Inflammatory macrophage treated with lipopolysaccharide for 4 hours (primary cell): ENCODE data around the gene SART3.
A peak's percentile ranks its signal among the peaks of the same experiment; 100 is the strongest.
"Not testable (repeated sequence)": the region's sequence is repeated elsewhere in the genome, so short reads cannot be mapped to it uniquely, and the experiment has no call there.

Source experiments
- DNase-seq: peaks from one replicate; pipeline ENCODE4 v3.0.0-alpha.2; 2020

SART3 gene

GRCh38 chr12:108517288-108518100 lies 43.5 kb downstream of the SART3 start:
- no peak for DNase-seq

- no peak for DNase-seq
These were observed 44.3 kb downstream of the SART3 start for GRCh38 chr12:108516511-108517275.

- peak; percentile 16 for DNase-seq
These were observed 45.1 kb downstream of the SART3 start for GRCh38 chr12:108515916-108516315.

GRCh38 chr12:108514973-108515814 lies 45.8 kb downstream of the SART3 start, which contains the start of gene FICD:
Gene FICD (plus strand): TSS chr12:108515277. CDS start chr12:108516973, 1,696 bp downstream.
- DNase-seq = peak; percentile 99

GRCh38 chr12:108514468-108514972 lies 46.5 kb downstream of the SART3 start:
- DNase-seq = no peak

GRCh38 chr12:108511633-108512540 lies 49.1 kb downstream of the SART3 start:
- DNase-seq = peak; percentile 64

- DNase-seq = no peak
These were observed 50.1 kb downstream of the SART3 start for GRCh38 chr12:108510836-108511235.

- DNase-seq = no peak
These were observed 51.2 kb downstream of the SART3 start for GRCh38 chr12:108509806-108510205.

- no peak for DNase-seq
These were observed 52.9 kb downstream of the SART3 start for GRCh38 chr12:108507971-108508642.

- no peak for DNase-seq
These were observed 55.8 kb downstream of the SART3 start for GRCh38 chr12:108505129-108505528.

GRCh38 chr12:108502922-108503321 lies 58.1 kb downstream of the SART3 start:
- DNase-seq = no peak

GRCh38 chr12:108498136-108498535 lies 62.8 kb downstream of the SART3 start:
- DNase-seq = no peak

- no peak for DNase-seq
These were observed 65.0 kb downstream of the SART3 start for GRCh38 chr12:108495823-108496579.

- DNase-seq = peak; percentile 57
These were observed 65.9 kb downstream of the SART3 start for GRCh38 chr12:108495054-108495453.

- DNase-seq = no peak
These were observed 69.7 kb downstream of the SART3 start for GRCh38 chr12:108491256-108491655.

GRCh38 chr12:108487029-108487428 lies 73.9 kb downstream of the SART3 start:
- DNase-seq = not testable (repeated sequence)

GRCh38 chr12:108485371-108485770 lies 75.6 kb downstream of the SART3 start:
- not testable (repeated sequence) for DNase-seq

- DNase-seq = no peak
These were observed 76.1 kb downstream of the SART3 start for GRCh38 chr12:108484845-108485244.

GRCh38 chr12:108484431-108484830 lies 76.5 kb downstream of the SART3 start:
- no peak for DNase-seq
